MG63 (cell line): ENCODE data around the gene SFMBT2. TPM values are rescaled to one million over a fixed set of nuclear protein-coding genes. Genes with fewer than 3 reads are reported as not detected.
"Not testable (repeated sequence)": the region's sequence is repeated elsewhere in the genome, so short reads cannot be mapped to it uniquely, and the experiment has no call there.

Source experiments
- DNase-seq: peaks from one replicate; pipeline ENCODE4 v3.0.0-alpha.2; 2020
- H3K27me3 ChIP-seq: fragments of 250-450 bp; sonication (Bioruptor Pico); 2 replicates; pipeline ENCODE4 v1.5.1; 2020; ENCODE audit warnings: mild to moderate bottlenecking, moderate library complexity
- H3K36me3 ChIP-seq: fragments of 250-450 bp; sonication (Bioruptor Pico); 2 replicates; pipeline ENCODE4 v1.5.1; 2020; ENCODE audit warnings: mild to moderate bottlenecking, moderate library complexity
- H3K4me3 ChIP-seq: fragments of 250-450 bp; sonication (Bioruptor Pico); 2 replicates; pipeline ENCODE4 v1.5.1; 2020; ENCODE audit warnings: mild to moderate bottlenecking, moderate library complexity
- H3K9me3 ChIP-seq: fragments of 250-450 bp; sonication (Bioruptor Pico); 2 replicates; pipeline ENCODE4 v1.5.1; 2020; ENCODE audit warnings: mild to moderate bottlenecking, moderate library complexity
- total RNA-seq: library from RNA; depleted of rRNA; stranded (reverse); fragments of >200 nt; shearing (Covaris generic); gene quantifications from 2 replicates; pipeline ENCODE4 v1.2.3, GENCODE V29; 2014; ENCODE audit warnings: low replicate concordance

Gene SFMBT2
- total RNA-seq, 1 experiment from 2014 or later = 0.03 TPM

DNA sequence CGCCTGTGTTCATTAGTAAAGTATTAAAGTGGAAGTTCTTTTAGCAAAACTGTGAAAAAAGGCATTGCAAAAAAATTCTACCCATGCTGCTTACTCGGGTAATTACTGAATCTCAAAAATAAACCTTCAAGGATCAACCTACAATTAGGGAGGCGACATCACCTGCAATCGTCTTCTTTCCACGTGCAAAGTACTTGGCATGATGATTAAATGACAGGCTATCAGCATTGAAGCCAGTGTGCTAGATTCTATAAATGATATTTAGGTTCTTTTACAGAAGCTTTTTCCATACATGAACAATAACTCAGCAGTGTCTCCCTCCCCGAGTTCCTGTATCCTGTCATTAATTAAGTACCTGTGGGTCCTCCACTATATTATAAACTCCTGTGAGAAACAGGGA, 105.8 kb downstream of the SFMBT2 start:
- no peaks in the 10 kb centered on the region for H3K9me3 ChIP-seq
- no peak for DNase-seq
- H3K4me3 ChIP-seq = no peak overlapping the region
- no peaks in the 10 kb centered on the region for H3K36me3 ChIP-seq
- no peaks in the 10 kb centered on the region for H3K27me3 ChIP-seq

DNA sequence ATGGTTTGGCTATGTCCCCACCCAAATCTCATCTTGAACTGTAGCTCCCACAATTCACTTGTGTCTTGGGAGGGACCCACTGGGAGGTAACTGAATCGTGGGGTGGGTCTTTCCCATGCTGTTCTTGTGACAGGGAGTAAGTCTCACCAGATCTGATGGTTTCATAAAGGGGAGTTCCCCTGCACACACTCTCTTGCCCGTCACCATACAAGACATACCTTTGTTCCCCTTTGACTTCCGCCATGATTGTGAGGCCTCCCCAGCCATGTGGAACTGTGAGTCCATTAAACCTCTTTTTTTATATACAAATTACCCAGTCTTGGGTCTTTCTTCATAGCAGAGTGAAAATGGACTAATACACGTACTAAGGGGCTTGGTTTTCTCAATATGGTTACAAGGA, 106.7 kb downstream of the SFMBT2 start:
- Histone ChIP-seq H3K27me3 (no peaks in the 10 kb centered on the region), H3K4me3 (no peak overlapping the region), H3K36me3 (no peaks in the 10 kb centered on the region), H3K9me3 (no peaks in the 10 kb centered on the region)
- no peak for DNase-seq

DNA sequence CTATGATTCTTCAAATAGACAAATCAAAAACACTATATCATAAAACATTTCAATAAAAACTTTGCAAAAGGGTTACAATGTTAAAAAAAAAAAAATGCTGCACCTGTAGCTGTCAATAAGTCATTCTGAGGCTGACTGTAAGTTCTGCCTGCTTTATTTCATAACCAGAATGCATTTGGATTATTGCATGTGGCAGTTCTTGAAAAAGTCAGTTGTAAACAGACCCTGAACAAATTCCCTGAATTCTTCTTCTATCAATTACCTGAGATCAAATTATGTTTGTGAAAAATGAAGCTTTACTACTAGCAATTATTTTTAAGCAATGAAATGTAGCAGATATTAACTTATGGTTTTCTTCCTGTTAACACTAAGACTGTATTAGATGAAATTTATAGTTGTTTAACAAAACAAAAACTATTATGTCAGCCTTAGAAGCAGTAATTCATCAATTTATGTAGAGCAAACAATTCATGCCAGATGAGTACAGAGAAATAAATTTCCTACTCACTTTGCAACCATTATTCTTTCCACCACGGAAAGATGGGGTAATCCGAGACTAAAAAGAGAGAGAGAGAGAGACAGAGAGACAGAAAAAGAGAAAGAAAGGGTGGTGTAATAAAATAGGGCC, 107.8 kb downstream of the SFMBT2 start:
- Histone ChIP-seq H3K27me3 (no peaks in the 10 kb centered on the region), H3K9me3 (no peaks in the 10 kb centered on the region), H3K4me3 (no peak overlapping the region), H3K36me3 (no peaks in the 10 kb centered on the region)
- no peak for DNase-seq

DNA sequence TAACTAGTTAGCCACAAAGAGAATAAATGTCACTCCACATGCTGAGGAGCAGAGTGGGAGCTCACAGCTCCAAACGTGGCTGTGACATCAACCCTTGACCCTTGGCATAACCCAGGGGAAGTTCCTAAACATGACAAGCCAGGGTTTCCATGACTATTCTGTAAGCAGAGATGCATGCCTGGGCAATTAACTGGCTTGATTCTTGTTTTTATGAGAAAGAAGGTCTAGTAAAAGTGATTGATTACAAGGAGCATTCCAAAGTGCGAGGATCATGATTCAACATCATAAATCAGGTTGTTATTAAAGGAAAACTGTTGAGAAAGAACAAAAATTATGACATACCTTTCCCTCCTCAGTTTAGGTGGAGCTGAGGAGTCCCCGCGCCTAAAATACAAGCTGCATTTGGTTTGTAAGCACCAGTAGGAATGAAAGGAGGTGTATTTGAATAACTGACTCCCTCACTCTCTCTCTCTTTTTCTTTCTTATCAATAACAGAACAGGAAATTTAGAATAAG, 108.4 kb downstream of the SFMBT2 start:
- Histone ChIP-seq H3K27me3 (no peaks in the 10 kb centered on the region), H3K36me3 (no peaks in the 10 kb centered on the region), H3K9me3 (no peaks in the 10 kb centered on the region), H3K4me3 (no peak overlapping the region)
- no peak for DNase-seq

DNA sequence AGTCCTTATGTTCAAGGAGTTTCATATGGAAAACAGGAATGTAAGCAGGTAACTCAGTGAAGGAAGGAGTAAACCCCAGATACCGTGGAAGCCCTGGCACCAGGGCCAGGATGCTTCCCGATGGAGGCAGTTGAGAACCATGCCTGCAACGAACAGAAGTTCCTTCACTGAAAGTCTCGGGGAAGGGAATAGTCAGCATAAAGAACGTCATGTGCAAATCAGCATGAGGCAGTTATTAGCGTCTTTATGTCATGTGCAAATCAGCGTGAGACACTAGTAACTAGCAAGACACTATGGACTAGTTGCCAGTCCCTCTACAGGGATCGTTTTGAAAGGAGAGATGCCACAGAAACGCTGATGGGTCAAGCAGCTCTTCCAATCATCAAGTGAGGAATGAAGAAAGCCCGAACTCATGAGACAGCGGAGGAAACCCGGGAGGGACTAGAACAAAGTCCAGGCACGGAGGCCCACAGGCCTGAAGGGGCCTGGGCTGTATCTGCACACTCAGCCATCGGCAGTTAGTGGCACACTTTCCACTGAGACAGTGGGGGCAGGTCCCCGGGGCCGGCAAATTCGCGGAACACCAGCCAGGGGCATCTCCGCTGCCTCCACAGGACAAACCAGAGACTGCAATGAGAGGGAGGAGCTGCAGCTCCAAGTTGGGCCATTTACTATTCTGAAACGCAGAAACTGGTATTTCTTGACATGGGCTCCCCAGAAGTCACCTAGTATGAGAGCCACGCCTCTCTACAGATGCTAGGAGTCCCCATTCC, 109.6 kb downstream of the SFMBT2 start:
- Histone ChIP-seq H3K9me3 (no peaks in the 10 kb centered on the region), H3K36me3 (no peaks in the 10 kb centered on the region), H3K27me3 (no peaks in the 10 kb centered on the region), H3K4me3 (no peak overlapping the region)
- no peak for DNase-seq

DNA sequence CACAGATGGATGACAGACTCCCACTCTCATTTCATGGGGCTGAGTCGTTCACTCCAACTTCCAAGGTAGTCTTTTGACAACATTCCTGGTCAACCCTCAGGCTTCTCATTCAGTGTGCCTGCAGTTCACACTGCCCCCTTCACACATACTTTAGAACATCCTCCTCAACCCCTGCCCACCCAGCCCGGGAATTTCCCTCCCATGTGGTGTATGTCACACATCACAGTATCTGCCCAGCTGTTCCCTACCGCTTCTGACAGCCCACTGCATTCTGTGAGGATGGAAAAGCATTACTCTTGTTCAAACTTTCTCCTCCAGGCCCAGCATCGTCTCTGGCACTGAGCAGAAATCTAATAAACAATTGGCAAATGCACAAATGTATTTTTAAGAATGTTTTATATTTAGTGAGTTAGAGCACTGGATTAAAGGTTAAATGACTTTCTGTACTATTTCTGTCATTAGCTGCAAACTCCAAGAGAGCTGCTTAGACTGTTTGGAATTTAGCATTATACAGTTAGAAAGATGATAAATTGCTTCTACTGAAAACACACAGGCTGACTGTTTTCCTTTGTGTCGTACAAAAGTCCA, 110.4 kb downstream of the SFMBT2 start:
- peak; percentile 13 for DNase-seq
- Histone ChIP-seq H3K27me3 (no peaks in the 10 kb centered on the region), H3K4me3 (no peak overlapping the region), H3K36me3 (no peaks in the 10 kb centered on the region), H3K9me3 (no peaks in the 10 kb centered on the region)

DNA sequence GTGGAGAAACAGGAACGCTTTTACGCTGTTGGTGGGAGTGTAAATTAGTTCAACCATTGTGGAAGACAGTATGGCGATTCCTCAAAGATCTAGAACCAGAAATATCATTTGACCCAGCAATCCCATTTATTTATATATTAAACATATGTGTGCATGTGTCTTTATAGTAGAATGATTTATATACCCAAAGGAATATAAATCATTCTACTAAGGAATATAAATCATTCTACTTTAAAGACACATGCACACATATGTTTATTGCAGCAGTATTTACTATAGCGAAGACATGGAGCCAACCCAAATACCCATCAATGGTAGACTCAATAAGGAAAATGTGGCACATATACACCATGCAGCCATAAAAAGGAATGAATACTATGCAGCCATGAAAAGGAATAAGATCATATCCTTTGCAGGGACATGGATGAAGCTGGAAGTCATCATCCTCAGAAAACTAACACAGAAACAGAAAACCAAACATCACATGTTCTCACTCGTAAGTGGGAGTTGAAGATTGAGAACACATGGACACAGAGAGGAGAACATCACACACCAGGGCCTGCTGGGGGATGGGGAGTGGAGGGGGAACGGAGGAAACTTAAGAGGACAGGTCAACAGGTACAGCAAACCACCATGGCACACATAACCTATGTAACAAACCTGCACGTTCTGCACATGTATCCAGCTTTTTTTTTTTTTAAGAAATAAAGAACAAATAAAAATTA, 111.1 kb downstream of the SFMBT2 start:
- not testable (repeated sequence) for H3K27me3 ChIP-seq, H3K36me3 ChIP-seq, H3K9me3 ChIP-seq, H3K4me3 ChIP-seq, DNase-seq

DNA sequence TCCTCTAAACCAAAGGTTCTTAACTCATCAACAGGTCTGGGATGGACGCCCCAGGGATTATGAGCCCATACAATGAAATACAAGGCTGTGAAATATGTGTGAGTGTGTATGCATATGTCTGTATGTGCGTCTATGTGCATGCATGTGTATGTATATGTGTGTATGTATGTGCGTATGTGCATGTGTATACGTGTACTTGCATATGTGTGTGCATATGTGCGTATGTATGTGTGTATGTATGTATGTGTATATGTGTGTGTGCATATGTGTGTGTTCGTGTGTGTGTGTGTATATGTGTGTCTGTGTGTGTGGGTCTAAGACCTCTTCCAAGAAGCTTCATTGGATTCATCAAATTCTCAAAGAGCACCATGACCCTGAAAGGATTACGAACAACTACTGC, 112.3 kb downstream of the SFMBT2 start:
- no peaks in the 10 kb centered on the region for H3K9me3 ChIP-seq
- H3K36me3 ChIP-seq = no peaks in the 10 kb centered on the region
- DNase-seq = no peak
- no peak overlapping the region for H3K4me3 ChIP-seq
- H3K27me3 ChIP-seq = no peaks in the 10 kb centered on the region

DNA sequence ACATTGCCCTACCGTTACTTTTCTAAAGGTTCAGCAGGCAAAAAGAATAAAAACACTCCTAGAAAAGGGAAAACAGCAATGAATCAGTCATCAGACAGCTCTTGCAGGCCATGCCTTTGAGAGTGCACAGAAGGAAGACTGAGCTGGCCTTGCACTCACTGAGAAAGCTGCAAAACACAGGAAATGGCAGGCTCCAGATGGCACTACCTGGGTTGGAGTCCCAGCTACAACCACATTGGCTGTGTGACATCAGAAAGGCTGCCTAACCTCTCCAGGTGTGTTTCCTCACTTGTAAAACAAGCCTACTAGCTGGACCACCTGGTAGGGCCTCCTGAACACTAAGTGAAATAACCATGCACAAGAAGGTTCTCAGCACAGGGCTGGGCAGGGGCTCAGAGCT, 113.7 kb downstream of the SFMBT2 start:
- no peaks in the 10 kb centered on the region for H3K9me3 ChIP-seq

DNA sequence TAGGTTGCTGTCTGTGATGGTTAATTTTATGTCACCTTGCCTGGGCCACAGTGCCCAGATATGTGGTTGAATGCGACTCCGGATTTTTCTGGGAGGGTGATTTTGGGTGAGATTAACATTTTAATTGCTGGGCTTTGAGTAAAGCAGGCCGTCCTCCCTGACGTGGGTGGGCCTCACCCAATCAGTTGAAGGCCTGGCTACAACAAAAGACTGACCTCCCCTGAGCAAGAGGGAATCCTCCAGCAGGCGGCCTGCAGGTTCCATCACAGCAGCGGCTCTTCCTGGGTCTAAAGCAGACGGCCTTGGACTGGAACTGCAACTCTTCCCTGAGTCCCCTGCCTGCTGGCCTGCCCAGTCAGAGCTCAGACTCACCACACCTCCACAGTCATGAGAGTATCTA, 114.2 kb downstream of the SFMBT2 start:
- no peaks in the 10 kb centered on the region for H3K27me3 ChIP-seq
- H3K36me3 ChIP-seq = no peaks in the 10 kb centered on the region
- no peaks in the 10 kb centered on the region for H3K9me3 ChIP-seq
- no peak for DNase-seq
- no peak overlapping the region for H3K4me3 ChIP-seq

More for the DNA sequence above, 113.7 kb downstream of the SFMBT2 start:
- Histone ChIP-seq H3K27me3 (no peaks in the 10 kb centered on the region), H3K4me3 (no peak overlapping the region), H3K36me3 (no peaks in the 10 kb centered on the region)
- no peak for DNase-seq

DNA sequence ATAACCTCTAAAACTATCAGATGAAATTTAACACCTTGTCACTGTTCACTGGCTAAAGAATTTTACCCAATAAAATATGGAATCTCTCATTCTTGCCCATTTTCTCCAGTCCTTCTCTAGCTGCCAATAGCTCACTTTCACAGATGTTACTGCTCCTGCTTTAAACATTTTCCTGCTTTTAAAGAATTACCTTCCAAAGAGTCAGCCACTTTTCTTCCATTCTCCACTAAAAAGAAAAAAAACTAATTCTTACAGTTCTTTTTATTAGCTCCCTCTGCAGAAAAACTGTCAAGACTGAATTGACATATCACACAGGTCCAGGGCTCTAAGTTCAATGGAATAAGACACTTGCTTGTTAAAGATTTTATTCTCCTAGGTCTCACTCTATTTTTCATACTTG, 114.8 kb downstream of the SFMBT2 start:
- Histone ChIP-seq H3K36me3 (no peaks in the 10 kb centered on the region), H3K9me3 (no peaks in the 10 kb centered on the region), H3K27me3 (no peaks in the 10 kb centered on the region), H3K4me3 (no peak overlapping the region)
- DNase-seq = no peak

DNA sequence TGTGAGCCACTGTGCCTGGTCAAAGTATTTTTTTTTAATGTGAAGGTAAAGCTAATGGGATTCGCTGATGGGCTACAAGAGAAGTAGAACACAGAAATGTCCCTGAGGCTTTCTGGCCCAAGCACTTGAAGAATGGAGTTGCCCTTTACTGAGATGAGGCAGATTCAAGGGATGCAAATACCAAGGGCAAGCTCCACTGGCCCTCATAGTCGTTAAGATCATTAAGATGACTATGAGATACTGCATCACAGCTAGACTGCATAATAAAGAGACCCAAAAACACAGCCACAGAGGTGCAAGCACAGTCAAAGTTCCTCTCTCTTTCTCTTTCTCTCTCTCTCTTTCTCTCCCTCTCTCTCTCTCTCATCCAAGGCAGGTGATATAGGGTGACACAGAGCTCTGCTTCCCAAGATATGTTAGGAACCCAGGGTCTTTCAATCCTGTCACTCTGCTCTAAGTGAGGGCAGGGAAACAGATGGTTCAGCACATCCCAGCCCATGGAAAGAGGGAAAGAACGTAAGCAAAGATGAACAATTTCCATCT, 117.4 kb downstream of the SFMBT2 start:
- Histone ChIP-seq H3K27me3 (no peaks in the 10 kb centered on the region), H3K4me3 (no peak overlapping the region), H3K9me3 (no peaks in the 10 kb centered on the region), H3K36me3 (no peaks in the 10 kb centered on the region)
- no peak for DNase-seq

DNA sequence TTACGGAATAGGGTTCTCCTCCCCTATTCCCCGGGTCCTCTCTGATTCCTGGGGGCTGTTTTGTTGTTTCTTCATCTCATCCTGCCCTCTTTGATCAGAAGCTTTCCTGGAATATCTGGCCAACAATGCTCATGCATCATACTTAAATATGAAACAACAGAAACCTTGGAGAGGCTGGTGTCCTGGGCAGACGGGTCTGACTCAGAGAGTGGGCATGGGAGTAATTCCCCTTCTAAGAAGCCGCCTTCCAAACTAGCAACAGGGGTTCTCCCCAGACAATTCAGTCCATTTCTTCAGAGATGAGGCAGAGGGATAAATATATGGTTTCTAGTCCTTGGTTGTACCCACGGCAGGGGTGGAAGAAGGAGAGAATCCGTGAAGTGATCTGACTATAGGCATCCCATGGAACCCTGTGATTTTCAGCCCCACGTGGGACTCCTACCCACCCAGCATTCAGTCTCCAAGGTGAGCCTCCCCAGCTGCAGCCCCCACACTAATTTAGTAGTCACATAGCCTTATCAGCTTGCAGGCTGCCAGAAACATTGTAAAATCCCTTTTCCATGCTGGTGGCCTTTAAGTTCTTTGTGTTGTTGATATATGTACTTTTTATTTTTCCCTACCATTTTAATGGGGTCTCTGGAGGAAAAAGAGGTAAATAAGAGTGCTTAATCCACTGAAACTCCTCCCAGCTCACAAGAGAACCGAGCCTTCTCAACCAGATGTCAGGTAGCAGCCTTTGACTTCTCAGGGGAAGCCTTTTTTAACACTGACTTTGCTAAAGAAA, 119.2 kb downstream of the SFMBT2 start:
- peak; percentile 50 for DNase-seq
- no peaks in the 10 kb centered on the region for H3K9me3 ChIP-seq
- H3K27me3 ChIP-seq = no peaks in the 10 kb centered on the region
- no peak overlapping the region for H3K4me3 ChIP-seq
- H3K36me3 ChIP-seq = no peaks in the 10 kb centered on the region

DNA sequence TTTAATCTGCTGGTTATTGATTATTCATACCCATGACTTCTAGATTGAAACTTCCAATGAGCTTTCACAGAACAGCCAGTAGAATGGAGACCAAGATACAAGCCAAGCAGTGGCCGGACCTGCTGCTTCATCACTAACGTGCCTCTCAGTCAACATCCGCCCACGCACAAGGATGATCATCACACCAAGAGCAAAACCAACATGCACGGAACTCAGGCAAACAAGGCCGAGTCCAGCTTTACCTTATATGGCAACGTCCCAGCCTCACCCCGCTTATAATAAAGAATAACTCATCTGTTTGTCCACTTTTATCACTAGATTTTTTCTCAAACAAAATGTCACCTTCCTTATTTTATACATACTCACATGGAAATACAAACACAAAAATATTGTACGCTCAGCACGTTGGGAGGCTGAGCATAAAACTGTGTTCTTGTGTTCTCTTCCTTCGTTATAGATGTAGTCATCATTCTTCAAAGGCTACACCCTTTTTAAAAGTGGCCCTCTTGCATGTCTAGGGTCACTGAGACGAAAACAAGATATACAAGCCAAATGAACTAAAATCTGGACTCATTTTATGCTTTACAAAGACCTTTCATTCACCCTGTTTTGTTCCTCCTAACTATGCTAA, 122.7 kb downstream of the SFMBT2 start:
- no peaks in the 10 kb centered on the region for H3K27me3 ChIP-seq
- no peak for DNase-seq

DNA sequence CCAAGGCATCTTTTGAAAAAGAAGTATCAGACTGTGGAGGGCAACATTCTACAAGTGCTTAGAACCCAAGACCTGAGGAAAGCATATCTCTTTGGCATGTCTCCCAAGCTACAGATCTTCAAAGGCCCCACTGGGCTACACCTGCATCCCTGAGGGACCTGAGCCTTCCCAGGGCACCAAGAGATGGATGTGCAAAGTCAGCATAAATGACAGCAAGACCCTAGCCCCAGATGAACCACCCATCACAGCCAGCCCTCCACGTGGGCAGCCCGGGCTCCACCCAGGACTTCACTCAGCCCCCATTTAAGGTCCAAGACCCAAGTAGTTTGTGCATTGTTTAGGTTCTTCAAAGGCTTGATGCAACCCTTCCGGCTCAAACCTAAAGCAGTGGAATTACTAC, 123.5 kb downstream of the SFMBT2 start:
- no peaks in the 10 kb centered on the region for H3K9me3 ChIP-seq
- DNase-seq = no peak
- H3K4me3 ChIP-seq = no peak overlapping the region
- H3K36me3 ChIP-seq = no peaks in the 10 kb centered on the region
- H3K27me3 ChIP-seq = no peaks in the 10 kb centered on the region

More for the DNA sequence above, 122.7 kb downstream of the SFMBT2 start:
- no peak overlapping the region for H3K4me3 ChIP-seq
- no peaks in the 10 kb centered on the region for H3K9me3 ChIP-seq
- no peaks in the 10 kb centered on the region for H3K36me3 ChIP-seq
